ENCODE data around the gene TEPSIN.

DNA sequence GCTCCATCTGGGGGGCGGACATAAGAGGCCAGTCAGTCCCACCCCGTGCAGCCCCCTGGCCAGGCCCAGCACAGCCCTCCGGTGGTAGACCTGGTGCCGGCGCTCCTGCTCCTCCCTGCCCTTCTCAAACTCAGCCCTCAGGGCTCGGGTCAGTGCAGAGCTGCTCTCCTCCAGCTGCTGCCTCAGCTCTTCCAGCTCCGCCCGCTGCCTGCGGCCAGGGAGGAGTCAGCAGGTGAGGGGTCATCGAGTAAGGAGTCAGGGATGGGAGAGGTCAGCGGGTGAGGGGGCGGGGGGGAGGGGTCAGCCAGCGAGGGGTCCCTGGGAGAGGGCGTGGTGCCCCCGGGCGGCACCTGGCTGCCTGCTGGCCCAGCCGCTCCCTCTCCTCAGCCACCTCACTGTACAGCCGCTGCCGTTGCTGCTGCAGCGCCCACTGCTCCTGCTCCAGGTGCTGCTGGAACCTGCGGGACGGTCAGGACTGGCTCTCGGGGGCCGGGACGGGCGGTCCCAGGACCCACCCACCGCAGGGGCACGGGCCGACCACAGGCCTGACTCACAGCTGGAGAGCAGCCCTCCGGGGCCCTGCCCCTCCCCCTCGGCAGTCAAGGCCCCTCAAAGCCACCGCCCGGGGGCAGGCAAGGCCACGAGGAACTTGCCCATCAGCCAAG, 46.3 kb downstream of the TEPSIN start:
- TF ChIP-seq, protein P1, sequence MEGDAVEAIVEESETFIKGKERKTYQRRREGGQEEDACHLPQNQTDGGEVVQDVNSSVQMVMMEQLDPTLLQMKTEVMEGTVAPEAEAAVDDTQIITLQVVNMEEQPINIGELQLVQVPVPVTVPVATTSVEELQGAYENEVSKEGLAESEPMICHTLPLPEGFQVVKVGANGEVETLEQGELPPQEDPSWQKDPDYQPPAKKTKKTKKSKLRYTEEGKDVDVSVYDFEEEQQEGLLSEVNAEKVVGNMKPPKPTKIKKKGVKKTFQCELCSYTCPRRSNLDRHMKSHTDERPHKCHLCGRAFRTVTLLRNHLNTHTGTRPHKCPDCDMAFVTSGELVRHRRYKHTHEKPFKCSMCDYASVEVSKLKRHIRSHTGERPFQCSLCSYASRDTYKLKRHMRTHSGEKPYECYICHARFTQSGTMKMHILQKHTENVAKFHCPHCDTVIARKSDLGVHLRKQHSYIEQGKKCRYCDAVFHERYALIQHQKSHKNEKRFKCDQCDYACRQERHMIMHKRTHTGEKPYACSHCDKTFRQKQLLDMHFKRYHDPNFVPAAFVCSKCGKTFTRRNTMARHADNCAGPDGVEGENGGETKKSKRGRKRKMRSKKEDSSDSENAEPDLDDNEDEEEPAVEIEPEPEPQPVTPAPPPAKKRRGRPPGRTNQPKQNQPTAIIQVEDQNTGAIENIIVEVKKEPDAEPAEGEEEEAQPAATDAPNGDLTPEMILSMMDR (IDR thresholded peaks at IDR 0.05): no peak
- TF ChIP-seq POLR2A (IDR thresholded peaks at IDR 0.05): no peak

Measured in heart left ventricle (tissue), 13 donors.